GM18499 (cell line): ENCODE data around the gene C1orf210.

ENCODE experiments used
- ATAC-seq: cut with Tn5 transposase; IDR thresholded peaks from one replicate; pipeline ENCODE4 v1.9.1; 2021; ENCODE audit warnings: moderate number of reproducible peaks; ENCODE audit not compliant: insufficient read depth, unreplicated experiment

C1orf210 gene

DNA sequence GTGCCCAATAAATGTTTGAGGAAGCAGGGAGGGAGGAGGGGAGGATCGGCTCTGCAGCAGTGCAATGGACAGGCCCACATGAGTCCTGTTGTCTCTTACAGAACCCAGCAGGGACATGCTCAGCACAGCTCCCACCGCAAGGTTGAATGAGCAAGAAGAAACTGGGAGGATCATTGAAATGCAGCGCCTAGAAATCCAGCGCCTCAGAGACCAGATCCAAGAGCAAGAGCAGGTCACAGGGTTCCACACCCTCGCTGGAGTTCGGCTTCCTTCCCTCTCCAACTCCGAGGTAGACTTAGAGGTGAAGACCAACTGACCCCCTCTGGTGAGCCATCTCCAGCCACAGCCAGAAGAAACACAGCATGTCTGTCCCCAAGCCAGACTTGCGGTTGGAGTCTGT lies 31.5 kb downstream of the C1orf210 start:
- no peak for ATAC-seq

- no peak for ATAC-seq
These were observed 32.2 kb downstream of the C1orf210 start for GRCh38 chr1:43253173-43253572.

GRCh38 chr1:43252225-43252624 lies 33.2 kb downstream of the C1orf210 start:
- no peak for ATAC-seq

GRCh38 chr1:43251024-43251423 lies 34.4 kb downstream of the C1orf210 start:
- no peak for ATAC-seq

DNA sequence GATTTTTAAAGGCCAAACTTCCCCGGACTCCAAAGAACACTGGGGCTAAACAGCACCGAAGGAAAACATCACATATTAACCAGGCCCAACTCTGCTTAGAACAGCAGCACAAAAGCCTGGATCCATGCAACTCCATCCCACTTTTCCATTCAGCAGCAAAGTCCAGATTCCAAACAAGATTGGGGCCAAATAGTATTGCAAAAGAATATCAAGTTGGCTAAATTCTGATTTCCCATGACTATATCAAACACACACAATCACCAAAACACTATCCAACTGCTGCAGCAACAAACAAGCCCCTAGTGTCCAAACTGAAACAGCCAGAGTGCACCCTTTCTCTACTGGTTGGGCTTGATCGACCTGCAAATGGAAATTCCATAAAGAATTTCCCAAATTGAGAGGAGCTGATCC lies 35.0 kb downstream of the C1orf210 start:
- no peak for ATAC-seq

- ATAC-seq, result no peak
These were observed 38.0 kb downstream of the C1orf210 start for GRCh38 chr1:43247256-43247921.

DNA sequence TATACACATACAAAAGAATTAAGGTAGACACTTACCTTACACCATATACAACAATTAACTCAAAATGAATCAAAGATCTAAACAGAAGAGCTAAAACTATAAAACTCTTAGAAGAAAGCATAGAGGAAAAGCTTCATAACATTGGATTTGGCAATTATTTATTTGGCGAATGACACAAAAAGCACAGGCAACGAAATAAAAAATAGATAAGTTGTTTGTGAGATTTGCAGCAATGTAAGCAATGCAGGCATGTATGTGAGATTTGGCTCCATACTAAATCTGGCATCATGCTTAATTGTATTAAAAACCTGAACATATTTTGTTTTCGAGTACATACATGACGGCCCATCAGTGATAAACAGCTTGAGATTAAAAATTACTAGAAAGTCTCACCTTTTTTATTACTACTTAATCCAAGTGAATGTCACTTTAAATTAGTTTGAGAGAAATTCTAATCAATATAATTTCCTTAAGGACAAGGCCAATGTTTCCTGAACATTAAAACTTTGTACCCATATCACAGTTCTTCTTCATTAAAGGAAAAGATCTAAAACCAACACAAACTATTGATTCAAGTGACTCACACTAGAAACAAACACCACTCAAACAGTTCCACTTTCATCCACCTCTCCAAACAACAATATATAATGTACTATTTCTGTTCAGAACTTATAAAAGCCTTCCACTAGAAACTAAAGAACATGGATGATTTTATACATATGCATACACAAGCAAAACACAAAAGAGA lies 38.7 kb downstream of the C1orf210 start:
- no peak for ATAC-seq

DNA sequence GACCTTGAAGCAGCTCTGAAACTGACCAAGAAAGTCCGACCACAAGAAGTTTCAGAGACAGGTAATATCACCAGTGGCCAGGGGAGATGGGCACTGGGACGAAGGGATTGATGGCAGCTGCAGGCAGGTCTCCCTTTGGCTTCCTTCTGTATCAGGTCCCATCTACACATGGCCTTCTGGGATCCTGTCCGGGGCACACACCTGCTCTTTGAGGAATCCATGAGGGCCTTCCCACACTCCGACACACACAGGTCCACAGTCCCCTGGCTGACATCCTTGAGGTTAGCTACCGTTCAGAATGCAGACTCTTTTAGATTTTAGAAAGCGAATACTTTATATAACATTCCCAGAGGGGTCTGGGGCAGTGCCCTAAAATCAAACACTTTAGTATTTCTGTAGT lies 42.1 kb downstream of the C1orf210 start:
- ATAC-seq, result no peak

GRCh38 chr1:43241413-43241836 lies 44.0 kb downstream of the C1orf210 start:
- ATAC-seq, result no peak

DNA sequence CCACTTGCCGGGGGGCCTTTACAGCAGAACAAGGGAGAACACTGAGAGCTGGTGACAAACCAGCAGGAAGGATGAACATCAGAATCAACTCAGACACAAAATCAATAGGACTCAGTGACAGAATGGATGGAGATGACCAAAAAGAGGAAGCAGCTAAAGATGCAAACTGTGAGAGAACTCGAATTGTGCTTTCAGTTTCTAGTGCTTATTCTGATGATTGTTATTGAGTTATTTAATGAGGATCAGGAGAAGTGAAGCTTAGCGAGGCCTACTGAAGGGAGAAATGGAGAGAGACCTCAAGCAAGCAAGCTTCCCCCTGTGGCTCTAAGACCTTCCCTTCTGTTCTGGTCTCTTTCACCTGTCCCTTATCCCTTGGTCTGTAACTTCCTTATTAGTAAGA lies 45.9 kb downstream of the C1orf210 start:
- ATAC-seq, result no peak

DNA sequence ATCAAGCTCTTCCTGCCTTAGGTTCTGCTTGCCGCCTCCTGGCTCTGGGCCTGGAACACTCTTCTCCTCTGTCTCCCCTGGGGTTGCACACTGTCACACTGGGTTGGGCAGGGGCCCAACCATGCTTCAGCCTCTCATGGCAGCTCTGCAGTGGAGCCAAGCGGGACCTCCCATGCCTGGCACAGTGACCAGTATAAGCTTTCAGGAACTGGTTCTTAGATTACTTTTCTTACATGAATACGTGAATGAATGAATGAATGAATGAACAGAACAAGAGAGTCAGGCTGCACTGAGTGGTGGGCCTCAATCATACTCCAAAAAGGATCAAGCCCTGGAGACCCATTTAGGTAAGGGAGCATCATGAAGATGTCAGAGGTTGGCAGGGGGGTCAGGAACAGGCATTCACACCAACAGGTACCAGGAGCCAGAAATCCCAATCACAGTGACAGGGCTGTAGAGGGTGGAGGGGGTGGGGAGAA lies 46.4 kb downstream of the C1orf210 start:
- no peak for ATAC-seq

- ATAC-seq, result no peak
These were observed 47.3 kb downstream of the C1orf210 start for GRCh38 chr1:43238085-43238484.

GRCh38 chr1:43237121-43237520 lies 48.3 kb downstream of the C1orf210 start:
- ATAC-seq, result no peak

DNA sequence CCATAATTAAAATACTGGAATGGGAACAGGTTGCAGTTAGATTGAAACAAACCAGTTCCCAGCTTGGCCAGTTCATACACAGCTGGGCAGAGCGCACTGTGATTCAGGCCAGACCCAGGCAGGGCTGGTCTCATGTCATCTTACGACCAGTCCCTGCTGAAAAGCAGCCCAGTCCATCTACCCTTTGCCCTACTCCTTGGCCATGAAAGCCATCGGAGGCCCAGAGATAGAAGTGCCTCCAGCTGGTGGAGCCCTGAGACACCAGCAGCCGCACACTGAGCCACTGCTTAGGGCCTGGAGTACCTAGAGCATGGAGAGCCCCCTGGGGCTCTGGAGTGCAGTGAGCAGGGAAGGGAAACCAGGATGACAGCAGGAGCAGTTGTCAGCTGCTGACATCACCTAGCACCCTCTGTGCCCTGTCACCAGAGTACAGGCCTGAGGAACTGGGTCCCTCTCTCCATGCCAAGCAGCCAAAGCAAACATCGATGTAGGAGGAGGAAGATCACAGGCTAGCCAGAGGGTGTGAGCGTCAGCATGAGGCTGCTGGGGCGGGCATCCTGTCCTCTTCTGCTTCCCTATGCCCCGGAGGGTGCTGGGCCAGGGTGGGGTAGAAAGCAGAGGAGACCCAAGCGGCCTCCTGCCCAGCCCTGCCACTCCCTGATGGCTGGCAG lies 49.8 kb downstream of the C1orf210 start:
- ATAC-seq, result no peak

DNA sequence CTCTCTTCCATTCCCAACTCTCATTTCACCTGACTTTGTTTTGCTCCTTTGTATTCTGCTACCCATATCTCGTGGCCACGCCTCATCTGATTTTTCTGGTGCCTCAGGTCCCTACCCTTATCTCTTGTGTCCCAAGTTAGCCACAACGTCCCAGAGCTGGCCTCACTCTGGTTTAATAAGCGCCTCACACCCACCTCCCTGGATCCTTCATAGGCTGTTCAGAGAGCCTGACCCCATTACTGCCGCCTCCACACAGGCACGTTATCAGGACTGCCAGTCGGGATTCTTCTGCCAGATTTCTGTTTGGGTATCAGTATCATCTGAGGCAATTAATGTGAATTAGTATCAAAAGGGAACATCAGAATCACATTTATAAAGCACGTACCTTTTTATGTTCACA lies 50.3 kb downstream of the C1orf210 start:
- no peak for ATAC-seq

DNA sequence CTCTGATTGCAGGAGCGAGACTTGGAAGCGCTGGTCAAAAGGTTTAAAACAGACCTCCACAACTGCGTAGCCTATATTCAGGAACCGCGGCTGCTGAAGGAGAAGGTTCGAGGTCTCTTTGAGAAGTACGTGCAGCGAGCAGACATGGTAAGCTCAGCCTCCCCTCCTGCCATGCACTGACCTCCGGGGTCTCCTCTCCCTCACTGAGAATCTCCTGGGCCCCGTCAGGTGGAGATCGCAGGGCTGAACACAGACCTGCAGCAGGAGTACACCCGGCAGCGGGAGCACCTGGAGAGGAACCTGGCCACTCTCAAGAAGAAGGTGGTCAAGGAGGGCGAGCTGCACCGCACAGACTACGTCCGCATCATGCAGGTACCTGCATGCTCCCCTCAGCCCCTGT lies 51.1 kb downstream of the C1orf210 start:
- ATAC-seq, result no peak

DNA sequence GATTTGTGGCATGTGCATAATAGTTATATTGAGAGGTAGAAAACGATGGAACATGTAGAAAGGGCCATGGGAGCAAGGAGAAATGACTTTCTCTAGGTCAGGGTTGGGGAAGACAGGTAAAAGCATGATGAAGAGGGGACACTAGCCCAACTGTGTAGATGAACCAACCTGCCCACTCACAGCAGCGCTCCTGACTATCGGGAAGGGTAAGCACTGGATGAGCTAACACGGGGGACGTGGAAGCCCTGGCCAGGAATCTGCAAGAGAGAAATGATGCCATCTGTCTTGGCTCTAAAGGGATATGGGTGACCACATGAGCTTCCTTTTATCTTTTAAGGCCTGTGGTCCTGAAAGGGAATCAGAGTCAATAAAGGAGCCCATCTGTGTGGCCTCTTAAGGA lies 51.8 kb downstream of the C1orf210 start:
- ATAC-seq, result no peak

DNA sequence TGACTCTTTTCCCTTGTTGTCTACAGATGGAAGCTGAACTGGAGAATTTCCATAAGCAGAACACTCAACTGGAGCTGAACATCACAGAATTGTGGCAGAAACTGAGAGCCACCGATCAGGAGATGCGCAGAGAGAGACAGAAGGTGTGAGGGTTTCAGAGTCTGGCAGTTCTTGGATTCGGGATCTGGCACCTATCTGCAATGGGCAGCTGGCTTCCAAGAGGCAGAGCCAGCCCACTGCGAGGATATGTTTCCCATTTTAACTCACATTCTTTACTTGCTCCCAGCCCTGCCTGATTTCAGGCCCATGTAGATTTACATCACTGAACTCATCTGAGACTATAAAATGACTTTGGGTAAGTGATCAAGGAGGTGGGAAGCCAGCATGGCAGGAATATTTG lies 52.9 kb downstream of the C1orf210 start:
- ATAC-seq, result no peak

DNA sequence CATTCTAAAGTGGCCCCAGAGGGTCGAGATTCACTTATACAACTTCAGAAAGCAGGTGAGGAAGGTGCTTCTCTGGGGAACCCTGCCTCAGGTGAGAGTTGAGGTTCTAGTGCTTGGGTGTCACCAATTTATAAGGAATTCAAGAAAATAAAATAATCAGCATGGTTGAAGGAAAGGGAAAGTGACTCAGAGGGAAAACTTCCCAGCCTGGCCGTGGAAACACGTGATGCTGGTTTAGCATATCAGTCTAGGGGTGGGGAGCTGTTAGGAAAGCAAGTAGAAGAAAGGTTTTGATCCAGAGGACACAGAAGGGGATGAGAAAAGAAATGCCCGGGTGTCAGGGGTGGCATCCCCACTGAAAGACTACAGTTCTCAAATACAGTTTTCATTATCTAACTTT lies 53.3 kb downstream of the C1orf210 start:
- ATAC-seq, result no peak
